ENCODE results near the gene DGLUCY.
"Not testable (repeated sequence)": the region's sequence is repeated elsewhere in the genome, so short reads cannot be mapped to it uniquely, and the experiment has no call there.

The DGLUCY gene

DNA sequence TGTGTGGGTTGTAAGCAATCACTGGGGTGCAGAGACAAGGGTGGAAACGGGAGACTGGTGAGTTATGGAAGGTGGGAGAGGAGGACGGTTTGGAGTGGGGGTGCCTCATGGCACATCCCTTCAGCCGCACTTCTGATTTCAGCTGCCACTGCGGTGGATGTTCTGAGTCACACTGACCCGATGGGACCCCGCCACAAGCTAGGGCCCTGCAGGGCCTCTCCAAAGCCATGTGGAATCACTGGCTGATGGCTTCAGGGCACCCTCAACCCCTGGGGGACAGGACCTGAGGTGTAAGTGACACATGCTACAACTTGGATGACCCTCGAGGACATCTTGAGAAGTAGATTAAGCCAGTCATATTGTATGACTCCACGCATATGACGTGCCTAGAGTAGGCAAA is 77.0 kb downstream of the DGLUCY start:
- ATAC-seq (ENCODE audit: insufficient read depth, low read depth) (no peak), DNase-seq (no peak)
- no peak overlapping the region for H3K27ac ChIP-seq (ENCODE audit: low read length)
- H3K4me2 ChIP-seq (ENCODE audit: insufficient read depth, low read length): no peak overlapping the region
- peaks cover 70% of the 10 kb centered on the region for H3K36me3 ChIP-seq (ENCODE audit: insufficient read depth, low read length)
- H2AFZ ChIP-seq (ENCODE audit: low read depth, low read length): no peak overlapping the region
- H3K27me3 ChIP-seq (ENCODE audit: insufficient read depth, low read length, poor library complexity): no peaks in the 10 kb centered on the region
- TF ChIP-seq, protein P1, sequence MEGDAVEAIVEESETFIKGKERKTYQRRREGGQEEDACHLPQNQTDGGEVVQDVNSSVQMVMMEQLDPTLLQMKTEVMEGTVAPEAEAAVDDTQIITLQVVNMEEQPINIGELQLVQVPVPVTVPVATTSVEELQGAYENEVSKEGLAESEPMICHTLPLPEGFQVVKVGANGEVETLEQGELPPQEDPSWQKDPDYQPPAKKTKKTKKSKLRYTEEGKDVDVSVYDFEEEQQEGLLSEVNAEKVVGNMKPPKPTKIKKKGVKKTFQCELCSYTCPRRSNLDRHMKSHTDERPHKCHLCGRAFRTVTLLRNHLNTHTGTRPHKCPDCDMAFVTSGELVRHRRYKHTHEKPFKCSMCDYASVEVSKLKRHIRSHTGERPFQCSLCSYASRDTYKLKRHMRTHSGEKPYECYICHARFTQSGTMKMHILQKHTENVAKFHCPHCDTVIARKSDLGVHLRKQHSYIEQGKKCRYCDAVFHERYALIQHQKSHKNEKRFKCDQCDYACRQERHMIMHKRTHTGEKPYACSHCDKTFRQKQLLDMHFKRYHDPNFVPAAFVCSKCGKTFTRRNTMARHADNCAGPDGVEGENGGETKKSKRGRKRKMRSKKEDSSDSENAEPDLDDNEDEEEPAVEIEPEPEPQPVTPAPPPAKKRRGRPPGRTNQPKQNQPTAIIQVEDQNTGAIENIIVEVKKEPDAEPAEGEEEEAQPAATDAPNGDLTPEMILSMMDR (IDR thresholded peaks at IDR 0.05; ENCODE audit: borderline replicate concordance, extremely low read depth, low read length, poor library complexity, severe bottlenecking): no peak
- no peak for TF ChIP-seq EZH2 (IDR thresholded peaks at IDR 0.05; ENCODE audit: borderline replicate concordance, low read depth, low read length, severe bottlenecking)
- no peak overlapping the region for H3K4me3 ChIP-seq (ENCODE audit: low read depth in 1 of 2, low read length in 2 of 2)
- no peaks in the 10 kb centered on the region for H3K79me2 ChIP-seq (ENCODE audit: insufficient read depth, low read length)
- no peaks in the 10 kb centered on the region for H3K9me3 ChIP-seq (ENCODE audit: insufficient read depth, low read length, severe bottlenecking)
- H3K4me1 ChIP-seq (ENCODE audit: insufficient read depth, low read length): peaks cover 20% of the 10 kb centered on the region
- H3K9ac ChIP-seq (ENCODE audit: low read depth, low read length): no peak overlapping the region
- peaks cover 7% of the 10 kb centered on the region; the same call in 1 of the 2 replicates for H4K20me1 ChIP-seq (ENCODE audit: insufficient read depth, low read length)

DNA sequence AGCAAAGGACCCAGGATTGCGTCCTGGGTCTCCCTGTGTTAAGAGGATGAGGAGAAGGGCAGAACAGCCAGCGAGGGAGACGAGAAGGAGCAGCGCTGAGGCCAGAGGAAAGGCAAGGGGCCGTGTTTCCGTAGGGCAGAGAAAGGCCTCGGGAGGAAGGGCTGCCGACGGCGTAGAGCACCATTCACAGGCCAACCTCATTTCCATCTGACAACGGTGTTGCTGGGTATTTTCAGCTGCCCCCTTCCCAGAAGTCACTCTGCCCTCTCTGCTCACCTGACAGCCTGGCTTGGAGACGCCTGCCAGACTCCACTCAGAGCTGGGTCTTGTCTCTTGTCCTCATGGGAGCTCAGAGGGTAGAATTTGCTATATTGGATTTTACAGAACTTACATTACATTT is 79.2 kb downstream of the DGLUCY start:
- H3K36me3 ChIP-seq (ENCODE audit: insufficient read depth, low read length): peaks cover 70% of the 10 kb centered on the region

DNA sequence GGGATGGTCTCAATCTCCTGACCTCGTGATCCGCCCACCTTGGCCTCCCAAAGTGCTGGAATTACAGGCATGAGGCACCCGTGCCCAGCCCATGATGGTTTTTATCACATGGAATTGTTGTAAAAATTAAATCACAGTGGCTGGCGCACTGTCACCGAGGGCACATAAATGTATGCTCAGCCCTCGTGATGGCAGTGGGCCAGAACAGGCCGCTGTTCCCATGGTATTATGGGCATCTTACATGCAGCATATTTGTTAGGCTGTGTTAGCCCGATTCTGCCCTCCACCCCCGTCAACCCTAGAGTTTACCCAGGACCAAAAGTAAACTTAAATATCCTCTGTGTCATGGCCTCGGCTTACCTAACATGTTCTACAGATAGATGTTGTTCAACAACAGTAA is 82.0 kb downstream of the DGLUCY start:
- Histone ChIP-seq H3K4me2 (ENCODE audit: insufficient read depth, low read length) (no peak overlapping the region), H3K27me3 (ENCODE audit: insufficient read depth, low read length, poor library complexity) (no peaks in the 10 kb centered on the region), H3K4me3 (ENCODE audit: low read depth in 1 of 2, low read length in 2 of 2) (no peak overlapping the region), H2AFZ (ENCODE audit: low read depth, low read length) (no peak overlapping the region), H3K4me1 (ENCODE audit: insufficient read depth, low read length) (peaks cover 20% of the 10 kb centered on the region), H3K36me3 (ENCODE audit: insufficient read depth, low read length) (peaks cover 71% of the 10 kb centered on the region), H3K9me3 (ENCODE audit: insufficient read depth, low read length, severe bottlenecking) (no peaks in the 10 kb centered on the region), H3K9ac (ENCODE audit: low read depth, low read length) (no peak overlapping the region), H4K20me1 (ENCODE audit: insufficient read depth, low read length) (peaks cover 7% of the 10 kb centered on the region; the same call in 1 of the 2 replicates), H3K27ac (ENCODE audit: low read length) (no peak overlapping the region), H3K79me2 (ENCODE audit: insufficient read depth, low read length) (no peaks in the 10 kb centered on the region)
- no peak for ATAC-seq (ENCODE audit: insufficient read depth, low read depth)
- DNase-seq: no peak
- TF ChIP-seq, protein P1 (IDR thresholded peaks at IDR 0.05; ENCODE audit: borderline replicate concordance, extremely low read depth, low read length, poor library complexity, severe bottlenecking): no peak
- TF ChIP-seq EZH2 (IDR thresholded peaks at IDR 0.05; ENCODE audit: borderline replicate concordance, low read depth, low read length, severe bottlenecking): no peak

More for the DNA sequence above, 79.2 kb downstream of the DGLUCY start:
- no peak for DNase-seq
- no peaks in the 10 kb centered on the region for H3K9me3 ChIP-seq (ENCODE audit: insufficient read depth, low read length, severe bottlenecking)
- no peaks in the 10 kb centered on the region for H3K79me2 ChIP-seq (ENCODE audit: insufficient read depth, low read length)
- H3K9ac ChIP-seq (ENCODE audit: low read depth, low read length): no peak overlapping the region
- peaks cover 7% of the 10 kb centered on the region; the same call in 1 of the 2 replicates for H4K20me1 ChIP-seq (ENCODE audit: insufficient read depth, low read length)
- no peak overlapping the region for H2AFZ ChIP-seq (ENCODE audit: low read depth, low read length)
- no peaks in the 10 kb centered on the region for H3K27me3 ChIP-seq (ENCODE audit: insufficient read depth, low read length, poor library complexity)
- no peak overlapping the region for H3K4me3 ChIP-seq (ENCODE audit: low read depth in 1 of 2, low read length in 2 of 2)
- peaks cover 20% of the 10 kb centered on the region for H3K4me1 ChIP-seq (ENCODE audit: insufficient read depth, low read length)
- H3K4me2 ChIP-seq (ENCODE audit: insufficient read depth, low read length): no peak overlapping the region
- no peak for ATAC-seq (ENCODE audit: insufficient read depth, low read depth)
- no peak overlapping the region for H3K27ac ChIP-seq (ENCODE audit: low read length)
- TF ChIP-seq EZH2 (IDR thresholded peaks at IDR 0.05; ENCODE audit: borderline replicate concordance, low read depth, low read length, severe bottlenecking): no peak
- TF ChIP-seq, protein P1 (IDR thresholded peaks at IDR 0.05; ENCODE audit: borderline replicate concordance, extremely low read depth, low read length, poor library complexity, severe bottlenecking): no peak

DNA sequence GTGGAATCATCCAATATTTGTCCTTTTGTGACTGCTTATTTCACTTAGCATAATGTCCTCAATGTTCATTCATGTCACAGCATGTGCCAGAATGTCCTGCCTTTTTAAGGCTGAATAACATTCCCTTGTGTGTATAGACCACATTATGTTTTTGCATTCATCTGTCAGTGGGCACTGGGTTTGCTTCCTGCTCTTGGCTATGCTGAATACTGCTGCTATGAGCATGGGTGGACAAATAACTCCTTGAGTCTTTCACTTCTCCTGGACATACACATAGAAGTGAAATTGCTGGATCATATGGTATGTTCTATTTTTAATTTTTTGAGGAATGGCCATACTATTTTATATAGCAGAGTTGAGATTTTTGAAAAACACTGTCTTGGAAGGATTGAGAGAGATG is 83.8 kb downstream of the DGLUCY start:
- Histone ChIP-seq H3K27ac (ENCODE audit: low read length) (no peak overlapping the region), H3K4me3 (ENCODE audit: low read depth in 1 of 2, low read length in 2 of 2) (no peak overlapping the region), H2AFZ (ENCODE audit: low read depth, low read length) (no peak overlapping the region), H3K27me3 (ENCODE audit: insufficient read depth, low read length, poor library complexity) (no peaks in the 10 kb centered on the region), H3K4me1 (ENCODE audit: insufficient read depth, low read length) (peaks cover 26% of the 10 kb centered on the region), H3K79me2 (ENCODE audit: insufficient read depth, low read length) (no peaks in the 10 kb centered on the region), H3K4me2 (ENCODE audit: insufficient read depth, low read length) (no peak overlapping the region), H3K36me3 (ENCODE audit: insufficient read depth, low read length) (peaks cover 72% of the 10 kb centered on the region), H3K9ac (ENCODE audit: low read depth, low read length) (no peak overlapping the region), H3K9me3 (ENCODE audit: insufficient read depth, low read length, severe bottlenecking) (no peaks in the 10 kb centered on the region), H4K20me1 (ENCODE audit: insufficient read depth, low read length) (peaks cover 7% of the 10 kb centered on the region; the same call in 1 of the 2 replicates)
- TF ChIP-seq, protein P1 (IDR thresholded peaks at IDR 0.05; ENCODE audit: borderline replicate concordance, extremely low read depth, low read length, poor library complexity, severe bottlenecking): no peak
- no peak for TF ChIP-seq EZH2 (IDR thresholded peaks at IDR 0.05; ENCODE audit: borderline replicate concordance, low read depth, low read length, severe bottlenecking)
- DNase-seq (no peak), ATAC-seq (ENCODE audit: insufficient read depth, low read depth) (no peak)

DNA sequence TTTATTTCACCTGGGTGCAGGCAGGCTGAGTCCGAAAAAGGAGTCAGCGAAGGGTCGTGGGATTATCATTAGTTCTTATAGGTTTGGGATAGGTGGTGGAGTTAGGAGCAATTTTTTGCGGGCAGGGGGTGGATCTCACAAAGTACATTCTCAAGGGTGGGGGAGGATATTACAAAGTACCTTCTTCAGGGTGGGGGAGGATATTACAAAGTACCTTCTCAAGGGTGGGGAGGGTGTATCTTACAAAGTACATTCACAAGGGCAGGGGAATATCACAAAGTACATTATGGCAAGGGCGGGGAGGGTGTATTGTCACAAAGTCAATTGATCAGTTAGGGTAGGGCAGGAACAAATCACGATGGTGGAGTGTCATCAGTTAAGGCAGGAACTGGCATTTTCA is 86.9 kb downstream of the DGLUCY start:
- not testable (repeated sequence) for H3K79me2 ChIP-seq (ENCODE audit: insufficient read depth, low read length); H3K9ac ChIP-seq (ENCODE audit: low read depth, low read length); H3K4me2 ChIP-seq (ENCODE audit: insufficient read depth, low read length); ATAC-seq (ENCODE audit: insufficient read depth, low read depth); H3K4me3 ChIP-seq (ENCODE audit: low read depth in 1 of 2, low read length in 2 of 2); H2AFZ ChIP-seq (ENCODE audit: low read depth, low read length); H4K20me1 ChIP-seq (ENCODE audit: insufficient read depth, low read length); H3K27ac ChIP-seq (ENCODE audit: low read length); H3K27me3 ChIP-seq (ENCODE audit: insufficient read depth, low read length, poor library complexity); H3K9me3 ChIP-seq (ENCODE audit: insufficient read depth, low read length, severe bottlenecking); DNase-seq; H3K4me1 ChIP-seq (ENCODE audit: insufficient read depth, low read length)
- H3K36me3 ChIP-seq (ENCODE audit: insufficient read depth, low read length): peaks cover 88% of the 10 kb centered on the region

Data from DND-41 (cell line).